Karpas-422 (cell line): ENCODE measurements around the gene CNKSR2. TPM values are rescaled to one million over a fixed set of nuclear protein-coding genes. Genes with fewer than 3 reads are reported as not detected.

ENCODE experiments used
- DNase-seq: peaks from one replicate; pipeline ENCODE4 v3.0.0-alpha.2; 2015
- H2AFZ ChIP-seq: fragments of 200-600 bp; sonication (generic); 2 replicates; pipeline ENCODE4 v1.6.1; 2014; ENCODE audit warnings: antibody characterized with exemption, low read length, mixed read lengths
- H3K27ac ChIP-seq: fragments of 200-600 bp; sonication (generic); 2 replicates; pipeline ENCODE4 v1.5.1; 2014; ENCODE audit warnings: mild to moderate bottlenecking, low read length, moderate library complexity
- H3K27me3 ChIP-seq: fragments of 200-600 bp; sonication (generic); 2 replicates; pipeline ENCODE4 v1.6.1; 2014; ENCODE audit warnings: low read length, mixed read lengths
- H3K36me3 ChIP-seq: fragments of 200-600 bp; sonication (generic); 2 replicates; pipeline ENCODE4 v1.6.1; 2014; ENCODE audit warnings: low read length, mixed read lengths; ENCODE audit not compliant: insufficient read depth
- H3K4me1 ChIP-seq: fragments of 200-600 bp; sonication (generic); 2 replicates; pipeline ENCODE4 v1.6.1; 2014; ENCODE audit warnings: mild to moderate bottlenecking, low read length, mixed read lengths
- H3K4me2 ChIP-seq: fragments of 200-600 bp; sonication (generic); 2 replicates; pipeline ENCODE4 v1.6.1; 2014; ENCODE audit warnings: low read length, low read depth, mild to moderate bottlenecking; ENCODE audit not compliant: poor library complexity, severe bottlenecking
- H3K4me3 ChIP-seq: fragments of 200-600 bp; sonication (generic); 2 replicates; pipeline ENCODE4 v1.5.1; 2014; ENCODE audit warnings: mild to moderate bottlenecking, antibody characterized with exemption, low read length, mixed read lengths
- H3K79me2 ChIP-seq: fragments of 200-600 bp; sonication (generic); 2 replicates; pipeline ENCODE4 v1.6.1; 2014; ENCODE audit warnings: mild to moderate bottlenecking, low read length, mixed read lengths
- H3K9ac ChIP-seq: fragments of 200-600 bp; sonication (generic); 2 replicates; pipeline ENCODE4 v1.6.0; 2014; ENCODE audit warnings: low read length
- H3K9me2 ChIP-seq: fragments of 200-600 bp; sonication (generic), shearing (Covaris generic); replicated peaks from 2 replicates; pipeline ENCODE4 v1.6.0; 2014; ENCODE audit warnings: mild to moderate bottlenecking, low read length, moderate library complexity; ENCODE audit not compliant: insufficient read depth
- H3K9me3 ChIP-seq: fragments of 300-700, 200-600 bp; sonication (generic); 2 replicates; pipeline ENCODE4 v1.6.1; 2014; ENCODE audit warnings: low read length, mixed read lengths
- H4K20me1 ChIP-seq: fragments of 200-600 bp; sonication (generic); 2 replicates; pipeline ENCODE4 v1.6.1; 2014; ENCODE audit warnings: mild to moderate bottlenecking, antibody characterized with exemption, low read length, low read depth; ENCODE audit not compliant: insufficient read depth
- total RNA-seq: library from RNA; depleted of rRNA; stranded (reverse); fragments of >200 nt; shearing (Covaris generic); gene quantifications from 2 replicates; pipeline ENCODE4 v1.2.3, GENCODE V29; 2014; ENCODE audit warnings: low replicate concordance

Gene CNKSR2
- total RNA-seq, 1 experiment from 2014 or later = not detected

GRCh38 chrX:21657318-21658151 is 283.3 kb downstream of the CNKSR2 start:
- Histone ChIP-seq H3K79me2 (no peaks in the 10 kb centered on the region), H4K20me1 (no peaks in the 10 kb centered on the region), H3K9ac (no peak overlapping the region), H3K9me2 (no peaks in the 10 kb centered on the region), H3K4me1 (no peaks in the 10 kb centered on the region), H3K4me2 (no peak overlapping the region), H2AFZ (no peak overlapping the region), H3K4me3 (no peak overlapping the region), H3K27ac (no peak overlapping the region), H3K9me3 (no peaks in the 10 kb centered on the region; the same call in 1 of the 2 replicates), H3K27me3 (no peaks in the 10 kb centered on the region), H3K36me3 (no peaks in the 10 kb centered on the region)
- no peak for DNase-seq

GRCh38 chrX:21658152-21658737 is 284.0 kb downstream of the CNKSR2 start, which contains the start of gene KLHL34:
Gene KLHL34 (minus strand): TSS chrX:21658330. CDS start chrX:21657788, 542 bp downstream.
- Histone ChIP-seq H3K79me2 (no peaks in the 10 kb centered on the region), H2AFZ (no peak within 1 kb of the TSS), H3K36me3 (no peaks in the 10 kb centered on the region), H4K20me1 (no peaks in the 10 kb centered on the region), H3K27me3 (no peaks in the 10 kb centered on the region), H3K27ac (no peak within 1 kb of the TSS), H3K9me2 (no peaks in the 10 kb centered on the region), H3K4me1 (no peaks in the 10 kb centered on the region), H3K4me3 (no peak within 1 kb of the TSS), H3K9ac (no peak within 1 kb of the TSS), H3K4me2 (no peak within 1 kb of the TSS), H3K9me3 (no peaks in the 10 kb centered on the region; the same call in 1 of the 2 replicates)
- no peak for DNase-seq

- H3K36me3 ChIP-seq = no peaks in the 10 kb centered on the region
- H3K4me1 ChIP-seq = no peaks in the 10 kb centered on the region
- no peaks in the 10 kb centered on the region for H4K20me1 ChIP-seq
- H3K9me3 ChIP-seq = no peaks in the 10 kb centered on the region; the same call in 1 of the 2 replicates
- H3K4me3 ChIP-seq = no peak overlapping the region
- H3K27me3 ChIP-seq = no peaks in the 10 kb centered on the region
- no peak overlapping the region for H3K27ac ChIP-seq
- no peak for DNase-seq
- no peaks in the 10 kb centered on the region for H3K79me2 ChIP-seq
- H2AFZ ChIP-seq = no peak overlapping the region
- no peak overlapping the region for H3K4me2 ChIP-seq
- H3K9ac ChIP-seq = no peak overlapping the region
- H3K9me2 ChIP-seq = no peaks in the 10 kb centered on the region
Observed at GRCh38 chrX:21658746-21659145, 284.5 kb downstream of the CNKSR2 start.

GRCh38 chrX:21659320-21659719 is 285.1 kb downstream of the CNKSR2 start:
- no peak overlapping the region for H2AFZ ChIP-seq
- H3K27me3 ChIP-seq = no peaks in the 10 kb centered on the region
- no peak overlapping the region for H3K4me3 ChIP-seq
- no peaks in the 10 kb centered on the region for H3K4me1 ChIP-seq
- no peaks in the 10 kb centered on the region for H3K9me2 ChIP-seq
- no peaks in the 10 kb centered on the region for H3K36me3 ChIP-seq
- H3K79me2 ChIP-seq = no peaks in the 10 kb centered on the region
- no peaks in the 10 kb centered on the region; the same call in 1 of the 2 replicates for H3K9me3 ChIP-seq
- no peak for DNase-seq
- no peak overlapping the region for H3K9ac ChIP-seq
- no peak overlapping the region for H3K4me2 ChIP-seq
- H3K27ac ChIP-seq = no peak overlapping the region
- H4K20me1 ChIP-seq = no peaks in the 10 kb centered on the region

GRCh38 chrX:21660156-21660555 is 285.9 kb downstream of the CNKSR2 start:
- no peak overlapping the region for H3K4me2 ChIP-seq
- no peak overlapping the region for H3K9ac ChIP-seq
- H3K79me2 ChIP-seq = no peaks in the 10 kb centered on the region
- H3K4me3 ChIP-seq = no peak overlapping the region
- no peaks in the 10 kb centered on the region for H3K4me1 ChIP-seq
- no peaks in the 10 kb centered on the region; the same call in 1 of the 2 replicates for H3K9me3 ChIP-seq
- no peak overlapping the region for H2AFZ ChIP-seq
- no peak for DNase-seq
- no peaks in the 10 kb centered on the region for H3K27me3 ChIP-seq
- H3K27ac ChIP-seq = no peak overlapping the region
- H3K36me3 ChIP-seq = no peaks in the 10 kb centered on the region
- H4K20me1 ChIP-seq = no peaks in the 10 kb centered on the region
- no peaks in the 10 kb centered on the region for H3K9me2 ChIP-seq

- H3K9me2 ChIP-seq = no peaks in the 10 kb centered on the region
- H3K79me2 ChIP-seq = no peaks in the 10 kb centered on the region
- H3K9me3 ChIP-seq = no peaks in the 10 kb centered on the region; the same call in 1 of the 2 replicates
- DNase-seq = no peak
- no peak overlapping the region for H3K9ac ChIP-seq
- no peak overlapping the region for H3K27ac ChIP-seq
- no peaks in the 10 kb centered on the region for H3K4me1 ChIP-seq
- H2AFZ ChIP-seq = no peak overlapping the region
- no peak overlapping the region for H3K4me2 ChIP-seq
- no peaks in the 10 kb centered on the region for H3K36me3 ChIP-seq
- H3K27me3 ChIP-seq = no peaks in the 10 kb centered on the region
- H4K20me1 ChIP-seq = no peaks in the 10 kb centered on the region
- H3K4me3 ChIP-seq = no peak overlapping the region
Observed at GRCh38 chrX:21661316-21661715, 287.1 kb downstream of the CNKSR2 start.

- no peaks in the 10 kb centered on the region for H3K36me3 ChIP-seq
- H3K9ac ChIP-seq = no peak overlapping the region
- no peaks in the 10 kb centered on the region for H3K79me2 ChIP-seq
Observed at GRCh38 chrX:21662761-21663160, 288.5 kb downstream of the CNKSR2 start.

GRCh38 chrX:21666252-21666651 is 292.0 kb downstream of the CNKSR2 start:
- Histone ChIP-seq H3K79me2 (no peaks in the 10 kb centered on the region), H3K9me3 (no peaks in the 10 kb centered on the region), H2AFZ (no peak overlapping the region), H3K9me2 (no peaks in the 10 kb centered on the region), H3K4me2 (no peak overlapping the region), H4K20me1 (no peaks in the 10 kb centered on the region), H3K27ac (no peak overlapping the region), H3K36me3 (no peaks in the 10 kb centered on the region), H3K4me3 (no peak overlapping the region), H3K27me3 (no peaks in the 10 kb centered on the region), H3K9ac (no peak overlapping the region), H3K4me1 (no peaks in the 10 kb centered on the region)
- no peak for DNase-seq

More at GRCh38 chrX:21662761-21663160, 288.5 kb downstream of the CNKSR2 start:
- DNase-seq = no peak
- Histone ChIP-seq H3K9me3 (no peaks in the 10 kb centered on the region), H3K9me2 (no peaks in the 10 kb centered on the region), H2AFZ (no peak overlapping the region), H3K4me2 (no peak overlapping the region), H4K20me1 (no peaks in the 10 kb centered on the region), H3K4me1 (no peaks in the 10 kb centered on the region), H3K27ac (no peak overlapping the region), H3K4me3 (no peak overlapping the region), H3K27me3 (no peaks in the 10 kb centered on the region)
